Tibial nerve (tissue), 4 donors: Measurements from ENCODE around the gene STOX2. TPM values are rescaled to one million over a fixed set of nuclear protein-coding genes. Genes with fewer than 3 reads are reported as not detected.

ENCODE experiments used
- DNase-seq, 2 donors: peaks; one replicate each; pipeline ENCODE4 v3.0.0-alpha.2; 2019; ENCODE audit warnings: low spot score in 2 of 2
- H3K27ac ChIP-seq, 4 donors: fragments of 200-600 bp; sonication (generic) in 3 of 4; one replicate each; pipeline ENCODE4 v1.5.1; 2017 to 2019; ENCODE audit warnings: mild to moderate bottlenecking in 1 of 4
- H3K27me3 ChIP-seq, 2 donors: fragments of 200-600 bp; sonication (generic) in 1 of 2; one replicate each; pipeline versions ENCODE4 v1.5.1 to v1.6.0; 2017 to 2019
- H3K36me3 ChIP-seq, 3 donors: fragments of 200-600 bp; sonication (generic); one replicate each; pipeline ENCODE4 v1.5.1; 2018 to 2019
- H3K4me1 ChIP-seq, 4 donors: fragments of 200-600 bp; sonication (generic) in 3 of 4; one replicate each; pipeline ENCODE4 v1.5.1; 2017 to 2019
- H3K4me3 ChIP-seq, 4 donors: fragments of 200-600 bp; sonication (generic) in 3 of 4; one replicate each; pipeline ENCODE4 v1.5.1; 2017 to 2019; ENCODE audit warnings: mild to moderate bottlenecking in 1 of 4, moderate library complexity in 1 of 4
- H3K9me3 ChIP-seq, 4 donors: fragments of 200-600 bp; sonication (generic) in 3 of 4; one replicate each; pipeline ENCODE4 v1.5.1; 2017 to 2019
- CTCF ChIP-seq, 5 experiments: fragments of 200-600 bp in 3 of 5; fragments of 450-650 bp in 2 of 5; sonication (generic) in 3 of 5; IDR thresholded peaks; one replicate each; pipeline ENCODE4 v1.5.1; 2016 to 2019; ENCODE audit warnings: antibody characterized with exemption in 5 of 5, mild to moderate bottlenecking in 3 of 5, moderate library complexity in 2 of 5
- EP300 ChIP-seq, 2 donors: sonication (generic); formaldehyde crosslinking; IDR thresholded peaks; one replicate each; pipeline ENCODE4 v1.6.1; 2017; ENCODE audit warnings: antibody characterized with exemption in 2 of 2, mild to moderate bottlenecking in 1 of 2
- POLR2A ChIP-seq, 2 donors: fragments of 450-650 bp; IDR thresholded peaks; one replicate each; pipeline ENCODE4 v1.6.1; 2017; ENCODE audit warnings: antibody characterized with exemption in 2 of 2, mild to moderate bottlenecking in 2 of 2, moderate library complexity in 2 of 2
- WGBS, 2 donors: methylation state at CpG; one replicate each; pipeline ENCODE4 v1.1.5; 2018; 5-methylcytosine and 5-hydroxymethylcytosine counted together
- total RNA-seq, 4 donors: library from RNA; depleted of rRNA; stranded (reverse); fragments of >200 nt; gene quantifications; one replicate each; pipeline ENCODE4 v1.1.0, GENCODE V29; 2016

STOX2 gene
- total RNA-seq, 4 donors from 2014 or later: 11.9 to 28.6 (median 17.9) TPM

GRCh38 chr4:183996868-183997267, 91.8 kb downstream of the STOX2 start:
- peaks cover 0 to 5% (median 2%) of the 10 kb centered on the region in 4 donors for H3K4me1 ChIP-seq
- WGBS, 2 donors: 79 to 81% methylated on average over 4 of the region's 4 CpGs
- TF ChIP-seq EP300 (IDR thresholded peaks at IDR 0.05) (no peak), CTCF (IDR thresholded peaks at IDR 0.05) (no peak), POLR2A (IDR thresholded peaks at IDR 0.05) (no peak)
- no peaks in the 10 kb centered on the region for H3K9me3 ChIP-seq
- DNase-seq: no peak
- H3K4me3 ChIP-seq: no peak overlapping the region
- peaks cover 0 to 11% (median 0%) of the 10 kb centered on the region in 3 donors for H3K36me3 ChIP-seq
- H3K27me3 ChIP-seq: no peaks in the 10 kb centered on the region
- no peak overlapping the region for H3K27ac ChIP-seq

- Histone ChIP-seq H3K36me3 (peaks cover 0 to 31% (median 0%) of the 10 kb centered on the region in 3 donors), H3K9me3 (no peaks in the 10 kb centered on the region), H3K4me3 (no peak overlapping the region), H3K27me3 (no peaks in the 10 kb centered on the region), H3K4me1 (peaks cover 0 to 5% (median 2%) of the 10 kb centered on the region in 4 donors), H3K27ac (no peak overlapping the region)
- no peak for TF ChIP-seq POLR2A (IDR thresholded peaks at IDR 0.05)
- TF ChIP-seq EP300 (IDR thresholded peaks at IDR 0.05): no peak
- no peak for TF ChIP-seq CTCF (IDR thresholded peaks at IDR 0.05)
- DNase-seq: no peak
- WGBS, 2 donors: 81 to 94% methylated on average over 6 of the region's 6 CpGs
Measured at GRCh38 chr4:183999435-183999834, 94.3 kb downstream of the STOX2 start.

GRCh38 chr4:184000457-184001396, 95.6 kb downstream of the STOX2 start:
- no peak for DNase-seq
- Histone ChIP-seq H3K36me3 (peaks cover 0 to 31% (median 0%) of the 10 kb centered on the region in 3 donors), H3K27me3 (no peaks in the 10 kb centered on the region), H3K9me3 (no peaks in the 10 kb centered on the region), H3K4me1 (peaks cover 0 to 2% (median under 1%) of the 10 kb centered on the region in 4 donors), H3K27ac (no peak overlapping the region), H3K4me3 (no peak overlapping the region)
- 87 to 89% methylated on average over 26 of the region's 26 CpGs for WGBS, 2 donors
- no peak for TF ChIP-seq POLR2A (IDR thresholded peaks at IDR 0.05)
- no peak for TF ChIP-seq CTCF (IDR thresholded peaks at IDR 0.05)
- TF ChIP-seq EP300 (IDR thresholded peaks at IDR 0.05): no peak

GRCh38 chr4:184003433-184003832, 98.3 kb downstream of the STOX2 start:
- TF ChIP-seq POLR2A (IDR thresholded peaks at IDR 0.05) (no peak), EP300 (IDR thresholded peaks at IDR 0.05) (no peak), CTCF (IDR thresholded peaks at IDR 0.05) (no peak)
- 99 to 100% methylated on average over 4 of the region's 4 CpGs for WGBS, 2 donors
- H3K27ac ChIP-seq: no peak overlapping the region
- DNase-seq: no peak
- peaks cover 0 to 31% (median 0%) of the 10 kb centered on the region in 3 donors for H3K36me3 ChIP-seq
- no peaks in the 10 kb centered on the region for H3K9me3 ChIP-seq
- no peaks in the 10 kb centered on the region for H3K27me3 ChIP-seq
- no peaks in the 10 kb centered on the region for H3K4me1 ChIP-seq
- H3K4me3 ChIP-seq: no peak overlapping the region

- Histone ChIP-seq H3K4me3 (no peak overlapping the region), H3K27ac (no peak overlapping the region), H3K9me3 (peaks cover 0 to 5% (median 0%) of the 10 kb centered on the region in 4 donors), H3K27me3 (no peaks in the 10 kb centered on the region), H3K36me3 (peaks cover 0 to 43% (median 0%) of the 10 kb centered on the region in 3 donors), H3K4me1 (no peaks in the 10 kb centered on the region)
- TF ChIP-seq EP300 (IDR thresholded peaks at IDR 0.05) (no peak), POLR2A (IDR thresholded peaks at IDR 0.05) (no peak), CTCF (IDR thresholded peaks at IDR 0.05) (no peak)
- DNase-seq: no peak
- 60 to 84% methylated on average over 3 of the region's 3 CpGs for WGBS, 2 donors
Measured at GRCh38 chr4:184007891-184008290, 102.8 kb downstream of the STOX2 start.
